Stimulated activated CD4-positive, alpha-beta T cell treated with anti-CD3 and anti-CD28 coated beads, TNF-alpha, amount 100 ng/mL, for 24 hours (primary cell): ENCODE data around the gene PPFIA3.
"Not testable (repeated sequence)": the region's sequence is repeated elsewhere in the genome, so short reads cannot be mapped to it uniquely, and the experiment has no call there.

Source experiments
- DNase-seq, 3 experiments: peaks; one replicate each; pipeline ENCODE4 v3.0.0-alpha.2; 2020; ENCODE audit warnings: low read depth in 3 of 3

The PPFIA3 gene

GRCh38 chr19:49102303-49102702 is 17.0 kb upstream of the PPFIA3 start:
- DNase-seq = no peak

- DNase-seq = no peak
Observed at GRCh38 chr19:49103331-49104085, 15.8 kb upstream of the PPFIA3 start.

DNA sequence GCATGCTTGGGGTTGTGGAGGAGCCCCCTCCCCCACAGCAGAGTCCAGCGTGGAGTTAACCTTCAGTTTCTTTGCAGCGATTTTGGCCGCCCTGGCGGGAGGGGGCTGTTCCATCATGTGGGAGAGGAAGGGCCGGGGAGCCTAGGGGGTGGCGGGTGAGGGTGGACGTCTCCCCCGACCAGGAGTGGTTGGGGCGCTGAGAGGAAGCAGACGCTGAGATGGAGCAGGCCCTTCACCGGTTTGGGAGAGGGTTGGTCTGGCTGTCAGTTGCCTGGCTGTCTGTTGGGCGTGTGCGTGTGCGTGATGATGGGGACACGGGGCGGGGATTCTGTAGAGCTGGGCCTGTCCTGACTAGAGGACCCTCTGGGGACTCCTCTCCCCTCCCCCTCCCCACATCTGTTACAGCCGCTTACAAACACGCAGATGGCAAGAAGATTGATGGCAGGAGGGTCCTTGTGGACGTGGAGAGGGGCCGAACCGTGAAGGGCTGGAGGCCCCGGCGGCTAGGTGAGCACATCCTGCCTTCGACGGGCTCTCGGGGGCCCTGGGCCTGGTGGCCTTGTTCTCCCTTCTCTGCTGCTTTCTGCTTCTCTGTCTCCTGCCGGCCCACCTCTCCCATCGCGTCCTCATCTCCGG is 15.0 kb upstream of the PPFIA3 start:
- DNase-seq = no peak

DNA sequence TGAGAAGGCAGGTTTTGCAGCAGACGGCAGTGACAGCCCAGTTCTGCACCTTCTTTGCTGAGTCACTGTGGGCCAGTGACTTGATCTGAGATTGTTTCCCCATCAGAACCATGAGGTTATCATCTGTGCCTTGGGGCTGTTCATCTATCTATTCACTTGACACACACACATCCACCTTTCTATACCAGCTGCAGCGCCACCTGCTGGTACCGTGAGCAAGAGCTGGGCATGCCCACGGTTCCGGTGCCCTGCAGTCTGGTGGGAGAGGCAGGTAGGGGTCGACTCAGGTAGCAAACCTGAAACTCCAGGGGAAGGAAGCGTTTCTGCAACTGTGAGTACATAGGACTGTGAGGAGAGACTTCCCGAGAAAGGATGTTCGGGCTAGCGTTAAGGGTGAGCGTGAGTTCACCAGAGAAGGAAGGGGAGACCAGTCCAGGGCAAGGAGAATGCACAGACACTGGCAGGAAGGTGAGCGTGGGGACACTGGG is 12.7 kb upstream of the PPFIA3 start:
- DNase-seq = peak; percentile 37 to 64 (median 45)

GRCh38 chr19:49107625-49108459 is 11.5 kb upstream of the PPFIA3 start:
- DNase-seq = no peak

DNA sequence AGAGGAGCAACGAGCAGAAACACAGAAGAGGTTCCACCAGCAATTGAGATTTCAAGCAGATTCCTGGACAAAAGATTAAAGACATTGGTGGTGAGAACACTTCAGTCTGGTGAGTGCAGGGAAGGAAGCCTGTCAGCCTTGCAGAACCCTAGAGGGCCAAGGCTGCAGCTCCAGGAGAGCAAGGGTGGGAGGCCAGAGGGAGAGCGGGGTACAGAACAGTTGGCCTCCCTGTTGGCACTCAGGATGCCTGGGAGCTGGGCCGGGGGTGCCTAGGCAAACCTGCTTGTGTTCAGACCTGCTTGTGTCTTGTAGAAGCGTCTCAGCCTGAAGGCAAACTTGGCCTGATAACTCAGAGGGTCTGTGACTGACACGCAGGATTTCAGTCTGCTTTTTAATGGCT is 10.3 kb upstream of the PPFIA3 start:
- DNase-seq = no peak

- DNase-seq = no peak
Observed at GRCh38 chr19:49109569-49110233, 9.6 kb upstream of the PPFIA3 start.

- DNase-seq = no peak
Observed at GRCh38 chr19:49110567-49110966, 8.8 kb upstream of the PPFIA3 start.

- DNase-seq = no peak
Observed at GRCh38 chr19:49111218-49111998, 7.9 kb upstream of the PPFIA3 start.

- peak; percentile 30 to 70 (median 50) for DNase-seq
Observed at GRCh38 chr19:49113762-49114629, 5.3 kb upstream of the PPFIA3 start, which contains the start of gene LIN7B. Gene LIN7B, plus strand, starts transcription at chr19:49114370. Its CDS starts 35 bp downstream, at chr19:49114405.

DNA sequence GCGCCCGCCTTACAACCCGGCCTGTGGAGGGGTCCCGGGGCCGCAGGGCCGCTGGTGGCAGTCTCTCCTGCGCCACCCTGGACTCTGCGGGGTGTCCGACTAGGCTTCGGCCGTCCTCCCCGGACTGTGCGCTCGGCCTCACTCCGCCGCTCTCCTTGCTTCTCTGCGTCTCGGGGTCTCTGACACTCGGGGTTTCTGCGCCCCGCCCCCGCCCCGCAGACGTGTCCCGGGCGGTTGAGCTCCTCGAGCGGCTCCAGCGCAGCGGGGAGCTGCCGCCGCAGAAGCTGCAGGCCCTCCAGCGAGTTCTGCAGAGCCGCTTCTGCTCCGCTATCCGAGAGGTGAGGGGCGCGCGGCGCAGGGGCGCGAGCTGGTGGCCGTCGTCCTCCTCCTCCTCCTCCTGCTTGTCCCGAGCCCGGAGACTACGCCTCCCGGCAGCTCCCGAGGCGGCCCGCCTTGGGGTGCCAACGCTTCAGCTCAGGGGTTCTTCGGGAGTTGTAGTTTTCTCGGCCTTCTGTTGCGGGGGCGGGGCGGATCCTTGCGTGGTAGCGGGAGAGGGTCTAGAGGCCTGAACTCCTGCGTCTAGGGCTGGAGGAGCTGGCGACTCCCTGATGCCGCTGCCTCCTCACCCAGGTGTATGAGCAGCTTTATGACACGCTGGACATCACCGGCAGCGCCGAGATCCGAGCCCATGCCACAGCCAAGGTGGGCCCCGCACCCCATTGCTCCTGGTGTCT is 4.5 kb upstream of the PPFIA3 start:
- peak in 2 of 3 experiments; percentile 27 to 58 for DNase-seq

DNA sequence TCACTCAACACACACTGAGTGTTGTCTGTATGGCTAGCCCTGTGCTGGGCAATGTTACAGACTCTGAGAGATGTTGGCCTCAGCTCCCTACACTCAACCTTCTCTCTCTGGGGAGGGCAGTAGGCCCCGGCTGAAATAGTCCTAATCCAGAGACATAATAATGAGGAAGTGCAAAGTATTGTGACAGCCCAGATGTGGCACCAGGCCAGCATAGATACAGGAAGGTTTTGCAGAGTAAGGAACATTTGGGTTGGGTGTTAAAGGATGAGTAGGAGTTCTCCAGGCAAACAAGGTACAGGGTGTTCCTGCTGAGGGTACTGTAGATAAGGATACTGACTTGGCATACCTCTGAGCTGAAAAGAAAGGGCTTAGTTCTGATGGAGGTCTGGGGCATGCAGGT is 2.8 kb upstream of the PPFIA3 start:
- no peak for DNase-seq

- no peak for DNase-seq
Observed at GRCh38 chr19:49117677-49118564, 1.4 kb upstream of the PPFIA3 start.

DNA sequence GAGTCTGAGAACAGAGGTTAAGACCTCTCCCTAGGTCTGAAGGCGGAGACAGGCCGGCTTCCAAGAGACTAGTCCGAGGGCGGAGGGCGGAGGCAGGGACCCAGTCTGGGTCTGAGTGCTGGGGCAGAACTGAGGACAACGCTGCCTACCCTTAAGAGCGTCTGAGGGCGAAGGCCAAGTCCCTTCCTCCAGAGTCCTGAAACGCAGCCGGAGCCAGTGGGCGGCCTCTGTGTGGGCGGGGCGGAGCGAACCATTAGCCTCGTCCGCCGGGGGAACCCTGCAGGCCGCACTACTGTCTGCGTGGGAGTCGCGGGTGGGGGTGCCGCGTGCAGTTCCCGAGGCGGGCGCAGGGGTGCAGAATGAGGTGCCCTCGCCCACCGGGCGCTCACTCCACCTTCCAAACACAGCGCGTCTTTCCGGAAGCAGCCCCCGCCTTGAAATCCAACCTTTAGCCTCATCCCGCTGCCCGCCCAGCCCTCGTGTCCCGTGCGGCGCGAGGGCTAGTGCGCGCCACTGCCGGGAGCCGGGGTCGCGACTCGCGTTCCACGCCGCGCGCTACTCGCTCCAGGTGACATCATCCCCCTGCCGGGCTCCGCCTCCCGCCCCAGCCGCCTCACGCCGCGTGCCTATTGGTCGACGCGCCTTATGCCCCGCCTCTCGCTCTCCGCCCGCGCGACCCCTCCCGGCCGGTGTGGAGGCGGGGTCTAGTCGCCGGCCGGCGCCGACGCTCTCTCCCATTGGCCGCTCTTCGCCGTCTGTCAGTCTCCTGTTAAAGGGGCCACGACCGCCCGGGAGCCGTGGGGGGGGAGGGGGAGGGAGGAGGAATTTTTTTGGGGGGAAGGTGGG is 556 bp upstream of the PPFIA3 start, which contains the start of gene C19orf73:
Gene C19orf73, minus strand, starts transcription at position 579 of the 846 bp plus-strand sequence. Its CDS starts 121 bp downstream, at position 458.
- DNase-seq = peak; percentile 89 to 94 (median 90)

GRCh38 chr19:49120325-49120683 is 960 bp downstream of the PPFIA3 start:
- no peak for DNase-seq

GRCh38 chr19:49120868-49121267 is 1.5 kb downstream of the PPFIA3 start:
- DNase-seq = no peak

DNA sequence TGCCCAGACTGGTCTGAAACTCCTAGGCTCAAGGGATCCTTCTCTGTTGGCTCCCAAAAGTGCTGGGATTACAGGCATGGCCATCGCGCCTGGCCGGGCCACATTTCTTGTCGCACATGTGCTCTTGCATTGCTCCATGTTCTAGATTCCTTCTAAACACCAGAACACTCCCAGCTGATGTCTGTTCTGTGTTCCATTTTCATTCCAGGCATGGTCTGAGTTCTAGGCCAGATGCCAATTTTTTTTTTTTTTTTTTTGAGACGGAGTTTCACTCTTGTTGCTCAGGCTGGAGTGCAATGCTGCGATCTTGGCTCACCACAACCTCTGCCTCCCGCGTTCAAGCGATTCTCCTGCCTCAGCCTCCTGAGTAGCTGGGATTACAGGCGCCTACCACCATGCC is 2.5 kb downstream of the PPFIA3 start:
- DNase-seq = not testable (repeated sequence)
